ENCODE data around the gene COQ5.
"Not testable (repeated sequence)": the region's sequence is repeated elsewhere in the genome, so short reads cannot be mapped to it uniquely, and the experiment has no call there.

COQ5 gene

DNA sequence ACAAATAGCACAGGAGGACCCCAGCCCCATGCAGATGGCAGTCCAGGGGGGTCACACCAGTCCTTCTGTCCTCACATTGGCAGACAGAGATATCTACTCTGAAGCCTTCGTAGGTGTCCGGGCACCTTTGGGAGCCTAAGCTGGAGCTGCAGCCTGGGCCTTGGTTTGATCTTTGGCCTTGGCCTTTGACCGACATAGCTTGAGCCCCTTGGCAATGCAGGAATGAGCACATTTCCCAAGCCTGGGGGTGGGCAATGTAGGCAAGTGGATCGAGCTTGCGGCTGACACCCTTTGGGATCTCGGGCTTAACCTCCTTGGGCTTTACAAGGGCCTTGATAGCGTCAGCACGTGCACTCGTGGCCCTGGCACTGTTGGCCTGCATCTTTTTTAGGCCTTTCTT lies 6.4 kb downstream of the COQ5 start:
- no peak for DNase-seq

DNA sequence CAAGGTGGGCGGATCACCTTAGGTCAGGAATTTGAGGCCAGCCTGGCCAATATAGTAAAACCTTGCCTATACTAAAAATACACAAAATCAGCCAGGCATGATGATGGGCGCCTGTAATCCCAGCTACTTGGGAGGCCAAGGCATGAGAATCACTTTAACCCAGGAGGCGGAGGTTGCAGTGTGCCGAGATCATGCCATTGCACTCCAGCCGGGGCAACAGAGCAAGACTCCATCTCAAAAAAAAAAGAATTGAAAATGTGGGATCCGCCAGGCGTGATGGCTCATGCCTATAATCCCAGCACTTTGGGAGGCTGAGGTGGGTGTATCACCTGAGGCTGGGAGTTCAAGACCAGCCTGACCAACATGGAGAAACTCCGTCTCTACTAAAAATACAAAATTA lies 9.6 kb downstream of the COQ5 start:
- not testable (repeated sequence) for DNase-seq

DNA sequence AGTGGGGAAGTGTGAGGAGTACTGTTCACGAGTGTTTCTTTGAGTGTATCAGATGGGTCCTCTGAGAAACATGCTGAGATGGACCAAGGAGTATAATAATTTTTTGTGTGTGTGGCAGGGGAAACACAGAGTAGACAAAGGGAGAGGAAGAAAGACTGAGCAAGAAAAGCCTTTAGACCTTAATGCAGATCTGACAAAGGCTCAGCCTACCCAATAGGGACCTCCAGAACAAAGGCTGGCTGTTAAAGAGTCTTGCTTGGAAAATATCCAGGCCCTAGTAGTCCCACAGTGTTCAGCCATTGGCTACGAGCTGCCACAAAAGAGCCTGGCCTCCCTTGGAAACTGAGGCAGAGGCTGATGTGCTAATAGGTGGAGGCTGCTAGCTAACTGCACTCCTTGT lies 13.5 kb downstream of the COQ5 start:
- DNase-seq = no peak

DNA sequence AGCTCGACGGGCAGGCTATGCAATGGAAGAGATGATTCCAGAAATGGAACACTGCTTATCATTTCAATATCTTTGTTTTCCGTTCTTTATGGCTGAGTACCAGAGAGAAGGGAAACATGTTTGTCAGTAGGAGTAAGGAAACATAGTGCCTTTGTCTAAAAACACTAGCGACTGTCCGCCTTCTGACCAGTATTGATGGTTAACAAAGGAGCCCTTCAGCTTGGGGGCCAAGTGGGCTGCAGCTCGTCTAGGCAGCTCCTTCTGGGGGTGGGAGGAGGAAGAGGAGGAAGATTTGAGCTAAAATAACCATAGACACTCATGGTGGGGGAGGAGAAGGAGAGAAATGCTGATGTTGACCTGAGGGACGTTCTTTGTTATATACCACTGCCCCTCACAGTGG lies 15.0 kb downstream of the COQ5 start:
- DNase-seq = no peak

DNA sequence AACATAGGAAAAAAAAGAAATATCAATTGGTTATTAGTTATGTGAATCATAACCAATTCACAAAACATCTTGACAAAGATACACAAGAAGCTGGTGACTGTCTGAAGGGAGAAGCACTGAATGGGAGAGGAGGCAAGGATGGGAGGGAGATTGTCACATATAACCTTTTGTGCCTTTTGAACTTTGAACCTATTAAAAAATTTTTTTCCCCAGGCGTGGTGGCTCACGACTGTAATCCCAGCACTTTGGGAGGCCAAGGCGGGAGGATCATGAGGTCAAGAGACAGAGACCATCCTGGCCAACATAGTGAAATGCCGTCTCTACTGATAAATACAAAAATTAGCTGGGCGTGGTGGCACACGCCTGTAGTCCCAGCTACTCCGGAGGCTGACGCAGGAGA lies 20.4 kb downstream of the COQ5 start:
- no peak for DNase-seq

DNA sequence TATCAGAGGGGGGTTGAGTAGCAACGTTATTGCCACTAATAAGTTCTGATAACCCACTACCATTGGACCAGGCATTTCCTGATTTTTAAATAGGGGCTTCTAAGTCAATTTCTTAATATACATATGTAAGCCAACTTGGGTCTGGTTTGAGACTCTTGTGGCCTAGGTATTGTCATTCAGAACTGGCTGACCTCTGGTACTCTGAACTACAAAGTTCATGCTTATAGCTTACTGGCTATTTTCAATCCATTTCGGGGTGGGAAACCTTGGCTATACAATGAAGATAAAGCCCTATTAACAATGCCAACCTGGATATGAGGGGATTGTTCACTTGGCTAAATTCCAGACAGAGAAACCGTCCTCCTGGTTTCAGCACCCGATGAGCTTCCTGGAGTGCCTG lies 24.4 kb downstream of the COQ5 start:
- no peak for DNase-seq

DNA sequence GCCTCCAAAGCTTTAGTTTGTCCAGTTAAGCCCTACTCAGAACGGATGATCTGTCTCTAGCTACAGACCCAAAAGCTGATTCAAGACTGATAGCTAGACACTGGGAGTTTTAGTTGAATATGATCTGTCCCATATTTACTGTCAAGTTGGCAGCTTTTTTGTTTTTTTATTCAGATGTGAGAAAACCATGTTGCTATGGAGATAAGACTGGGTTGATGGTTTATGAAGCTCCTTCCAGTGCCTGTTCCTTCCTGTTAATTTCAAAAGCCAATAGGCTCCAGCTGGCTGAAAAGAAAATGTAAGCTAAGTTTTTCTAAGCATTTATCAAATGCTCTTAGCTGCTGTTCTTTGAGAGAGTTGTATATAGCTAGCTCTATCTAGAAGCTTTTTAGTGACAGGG lies 28.4 kb downstream of the COQ5 start:
- no peak for DNase-seq

DNA sequence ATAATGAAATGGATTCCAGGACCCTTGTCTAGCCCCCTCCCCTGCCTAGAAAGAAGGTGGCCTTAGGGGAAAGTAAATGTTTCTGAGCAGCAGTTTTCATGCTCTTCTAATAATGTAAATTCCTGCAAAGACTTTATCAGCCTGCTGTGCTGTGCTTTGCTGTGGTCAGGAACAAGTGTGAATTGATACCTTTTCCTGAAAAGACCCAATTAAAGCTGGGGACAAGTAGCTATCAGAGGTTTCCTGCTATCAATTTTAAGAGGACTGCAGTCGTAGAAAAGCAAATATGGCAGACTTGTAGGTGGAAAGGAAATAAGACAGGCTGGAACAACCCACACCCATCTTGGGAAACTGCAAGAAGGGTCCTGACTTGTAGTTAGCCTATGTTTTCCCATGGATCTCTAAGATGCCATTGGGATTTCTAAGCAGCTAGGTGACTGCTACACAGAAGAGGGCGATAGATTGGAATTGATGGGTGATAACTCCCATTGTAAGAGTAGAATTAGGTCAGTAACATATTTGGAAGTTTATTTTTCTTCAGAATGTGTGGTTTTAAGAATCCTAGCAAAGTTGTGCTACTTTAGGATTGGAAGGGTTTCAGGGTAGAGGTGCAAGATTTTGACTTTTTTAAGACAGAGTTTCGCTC lies 30.0 kb downstream of the COQ5 start:
- DNase-seq = no peak

DNA sequence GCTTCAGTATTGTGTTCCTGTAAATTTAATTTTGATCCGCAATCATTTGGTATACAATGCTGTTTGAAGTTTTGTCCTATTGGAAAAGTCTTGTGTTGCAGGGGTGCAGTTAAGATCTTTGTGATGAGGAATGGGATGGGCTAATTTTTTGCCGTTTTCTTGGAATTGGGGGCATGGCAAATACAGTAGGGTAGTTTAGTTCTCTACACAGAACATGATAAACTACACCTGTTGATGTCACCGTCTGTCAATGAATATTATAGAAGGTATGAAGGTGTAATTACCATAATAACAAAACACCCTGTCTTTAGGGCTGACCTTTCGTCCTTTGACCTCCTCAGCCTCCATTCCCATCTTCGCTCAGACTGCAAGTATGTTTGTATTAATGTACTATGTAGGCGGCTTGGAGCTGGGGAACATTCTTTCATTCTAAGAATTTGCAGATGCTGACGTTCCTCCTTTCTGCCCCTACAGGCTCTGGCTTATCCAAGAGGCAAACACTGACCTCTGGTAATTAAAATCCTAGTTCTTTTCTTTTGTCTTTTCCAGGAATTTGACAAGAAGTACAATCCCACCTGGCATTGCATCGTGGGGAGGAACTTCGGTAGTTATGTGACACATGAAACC lies 31.3 kb downstream of the COQ5 start:
- DNase-seq = no peak

DNA sequence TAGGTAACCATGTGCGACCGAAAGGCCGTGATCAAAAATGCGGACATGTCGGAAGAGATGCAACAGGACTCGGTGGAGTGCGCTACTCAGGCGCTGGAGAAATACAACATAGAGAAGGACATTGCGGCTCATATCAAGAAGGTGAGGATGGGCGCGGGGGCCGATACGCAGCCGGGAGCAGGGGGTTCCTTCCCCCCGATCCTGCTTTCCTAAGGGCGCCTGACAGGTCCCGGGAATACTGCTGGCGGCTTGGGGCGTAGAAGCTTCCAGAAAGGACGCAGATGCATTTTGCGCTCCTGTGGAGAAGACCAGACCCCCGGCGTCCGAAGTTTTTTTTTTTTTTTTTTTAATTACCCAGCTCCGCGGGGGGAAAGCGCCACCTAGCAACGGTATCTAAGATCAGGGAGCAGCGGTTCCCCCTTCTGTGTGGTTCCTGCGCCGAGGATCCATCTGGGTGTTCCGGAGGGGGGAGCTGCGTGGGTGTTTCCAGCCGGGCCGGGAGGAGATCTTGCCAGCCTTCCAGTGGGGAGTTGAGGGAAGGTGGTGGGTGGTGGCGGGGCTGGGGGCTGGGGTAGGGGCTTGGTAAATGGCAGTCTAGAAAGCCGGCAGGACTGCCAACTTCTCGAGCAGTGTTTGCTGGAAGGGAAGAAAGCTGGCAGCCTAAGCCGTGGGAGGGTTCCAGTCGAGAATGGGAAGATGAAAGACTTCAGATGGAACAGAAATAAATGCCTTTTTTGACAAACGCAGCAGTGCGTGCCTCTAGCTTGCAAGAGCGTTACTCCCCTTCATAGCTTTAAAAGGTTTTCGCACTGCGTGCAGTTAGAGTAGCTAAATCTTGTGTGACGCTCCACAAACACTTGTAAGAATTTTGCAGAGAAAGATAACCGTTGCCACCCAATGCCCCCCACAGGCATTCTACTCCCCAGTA lies 32.3 kb downstream of the COQ5 start:
- peak; percentile 25 for DNase-seq

DNA sequence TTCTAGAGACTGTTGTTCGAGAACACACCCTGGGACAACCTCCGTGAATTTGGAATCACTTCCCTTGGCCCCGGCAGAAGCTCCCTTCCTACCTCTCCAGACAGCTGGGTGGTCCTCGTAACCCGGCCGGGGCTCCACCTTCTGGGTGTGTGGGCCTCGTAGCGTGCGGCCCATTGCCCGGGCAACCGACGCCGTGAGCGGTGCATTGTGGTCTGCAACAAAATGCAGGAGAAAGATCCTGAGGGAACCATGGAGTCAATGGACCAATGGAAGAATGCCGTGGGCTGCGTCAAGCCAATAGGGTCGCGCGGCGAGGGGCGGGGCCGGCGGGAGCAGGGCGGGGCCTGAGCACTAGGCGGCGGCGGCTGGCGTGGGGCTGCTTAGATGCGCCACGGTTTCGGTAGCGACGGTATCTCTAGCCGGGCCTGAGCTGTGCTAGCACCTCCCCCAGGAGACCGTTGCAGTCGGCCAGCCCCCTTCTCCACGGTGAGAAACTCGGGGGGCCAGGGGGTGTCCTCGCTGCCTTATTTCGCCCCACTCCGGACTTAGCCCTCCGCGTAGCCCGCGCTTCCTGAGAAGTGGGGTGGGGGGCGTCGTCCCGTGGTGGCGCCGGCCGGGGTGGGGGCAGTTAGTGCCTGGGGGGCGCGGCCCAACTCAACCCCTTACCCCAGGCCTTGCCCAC lies 33.1 kb downstream of the COQ5 start, which contains the start of gene DYNLL1:
DYNLL1 (plus strand) TSS at position 383 of the 682 bp plus-strand sequence. CDS start 309 bp downstream, outside the sequence.
- DNase-seq = peak; percentile 91

DNA sequence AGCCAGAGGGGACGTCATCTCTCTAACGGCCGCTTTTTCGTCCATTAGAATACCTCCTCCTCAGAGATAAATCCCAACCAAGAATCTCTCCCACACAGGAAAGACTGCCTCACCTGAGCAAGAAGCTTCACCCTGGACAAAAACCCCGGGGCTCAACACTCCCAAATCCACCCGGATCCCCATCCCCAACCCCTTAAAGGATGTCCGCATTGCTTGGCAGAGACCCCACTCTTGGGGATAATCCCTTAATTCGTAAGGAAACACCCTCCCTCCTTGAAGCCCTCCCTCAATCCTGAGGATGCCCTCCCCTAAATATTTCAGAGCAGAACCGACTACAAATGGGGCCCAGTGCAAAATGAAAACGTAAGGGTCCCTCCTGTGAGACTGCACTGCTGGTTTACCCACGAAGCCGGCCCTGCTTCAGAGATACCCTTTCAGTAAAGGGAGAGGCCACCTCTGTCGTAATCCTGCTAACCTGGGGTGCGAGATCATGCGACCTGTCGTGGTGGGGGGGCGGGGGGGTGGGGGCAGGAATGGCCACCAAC lies 33.7 kb downstream of the COQ5 start:
- DNase-seq = no peak

DNA sequence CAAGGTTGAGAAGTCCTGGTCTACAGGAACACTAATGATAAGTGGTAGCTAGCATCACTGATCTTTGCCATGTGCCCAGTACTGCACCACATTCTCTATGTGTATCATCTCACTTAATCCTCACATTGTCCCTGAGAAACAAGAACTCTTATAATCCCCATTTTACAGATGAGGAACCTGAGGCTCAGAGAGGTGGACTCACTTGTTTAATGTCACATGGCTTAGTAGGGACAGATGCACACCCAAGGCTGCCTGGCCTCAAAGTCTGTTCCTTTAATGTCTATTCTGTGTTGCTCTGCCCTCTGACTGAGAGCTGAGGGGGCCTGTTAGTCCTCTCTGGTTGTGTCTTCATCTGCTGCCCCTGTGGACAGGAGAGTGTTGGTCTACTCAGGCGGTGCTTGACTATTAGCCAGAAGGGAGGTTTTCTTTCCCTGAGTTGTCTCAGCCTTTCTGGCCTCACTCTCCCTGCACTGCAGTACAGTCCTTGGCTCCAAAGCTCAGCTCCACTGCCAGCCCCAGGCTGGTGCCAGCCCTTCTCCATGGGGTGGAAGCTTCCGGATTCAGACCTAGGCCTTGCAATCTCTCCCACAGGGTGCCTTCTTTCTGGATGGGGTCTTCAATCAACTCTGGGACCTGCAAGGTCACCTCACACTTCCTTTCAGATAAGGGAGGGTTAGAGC lies 38.0 kb downstream of the COQ5 start:
- no peak for DNase-seq

DNA sequence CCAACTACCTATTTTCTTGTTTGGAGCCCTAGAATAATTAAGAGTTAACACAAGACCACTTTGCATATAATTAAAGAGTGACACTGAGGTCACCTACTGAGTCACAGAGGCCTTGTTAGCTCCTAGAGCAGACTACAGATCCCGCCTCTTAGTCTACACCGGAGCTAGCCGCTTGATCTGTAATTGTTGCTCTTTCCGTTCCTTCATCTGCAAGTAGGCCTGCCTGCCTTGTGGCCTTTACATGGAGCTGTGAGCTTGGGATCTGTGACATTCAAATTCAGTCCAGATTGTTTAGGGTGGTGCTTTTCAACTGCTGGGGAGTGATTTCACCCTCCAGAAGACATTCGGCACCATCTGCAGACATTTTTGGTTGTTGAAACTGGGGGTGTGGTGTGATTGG lies 38.6 kb downstream of the COQ5 start:
- DNase-seq = no peak

DNA sequence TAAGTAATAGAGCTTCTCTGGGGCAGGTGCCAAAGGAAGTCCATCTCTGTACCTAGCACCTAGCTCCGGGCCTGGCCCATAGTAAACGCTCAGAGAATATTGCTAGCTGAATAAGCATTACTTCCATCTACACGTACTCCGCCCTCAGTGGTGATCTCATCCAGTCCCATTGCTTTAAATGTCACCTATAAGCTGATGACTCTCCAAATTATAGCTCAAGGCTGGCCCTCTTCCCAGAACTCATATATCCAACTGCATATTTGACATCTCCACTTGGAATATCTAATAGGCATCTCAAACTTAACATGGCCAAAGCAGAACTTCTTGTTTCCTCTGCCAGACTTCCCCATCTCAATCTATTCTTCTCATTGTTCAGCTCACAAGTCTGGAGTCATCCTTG lies 39.9 kb downstream of the COQ5 start:
- no peak for DNase-seq

DNA sequence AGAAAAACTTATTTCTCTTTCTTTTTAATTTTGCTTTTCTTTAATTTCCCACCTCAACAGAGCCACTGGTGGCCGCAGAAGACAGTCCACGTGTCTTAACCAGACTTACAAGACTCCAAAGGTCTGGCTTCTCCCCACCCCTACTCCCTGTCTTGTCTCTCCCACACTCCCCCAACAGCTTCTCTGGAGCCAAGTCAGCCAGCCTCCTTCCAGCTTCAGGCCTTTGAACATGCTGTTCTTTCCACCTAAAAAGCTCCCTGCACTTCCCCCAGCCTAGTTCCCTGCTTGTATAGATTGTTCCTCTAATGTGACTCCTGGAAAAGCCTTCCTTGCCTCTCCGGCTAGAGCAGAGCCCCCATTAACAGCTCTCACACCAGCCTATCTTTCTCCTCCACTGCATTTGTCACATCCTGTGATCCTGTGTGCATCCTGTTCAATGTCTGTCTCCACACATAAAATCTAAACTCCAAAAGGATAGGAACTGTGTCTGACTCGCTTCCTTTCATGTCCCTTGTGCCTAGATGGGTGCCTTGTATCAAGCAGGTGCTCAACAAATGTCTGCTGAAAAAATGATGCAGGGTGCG lies 40.8 kb downstream of the COQ5 start:
- no peak for DNase-seq

DNA sequence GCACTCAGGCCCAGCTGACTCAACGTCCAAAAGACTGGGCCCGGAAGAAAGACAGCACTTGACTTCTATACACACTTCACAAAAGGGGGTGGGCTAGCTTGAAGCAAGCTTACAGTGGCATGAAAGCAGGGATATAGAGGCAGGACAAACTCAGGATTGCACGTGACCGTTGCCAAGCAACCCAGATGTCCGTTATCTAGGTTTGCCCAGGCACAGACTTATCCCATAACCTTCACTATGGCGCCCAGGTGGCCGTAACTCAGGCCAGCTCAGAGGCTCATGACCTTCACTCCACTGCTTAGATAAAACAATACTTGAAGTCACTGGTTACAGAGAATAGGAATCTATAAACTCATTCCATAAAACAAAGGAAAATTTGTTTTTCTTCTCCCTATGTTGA lies 41.4 kb downstream of the COQ5 start:
- not testable (repeated sequence) for DNase-seq

DNA sequence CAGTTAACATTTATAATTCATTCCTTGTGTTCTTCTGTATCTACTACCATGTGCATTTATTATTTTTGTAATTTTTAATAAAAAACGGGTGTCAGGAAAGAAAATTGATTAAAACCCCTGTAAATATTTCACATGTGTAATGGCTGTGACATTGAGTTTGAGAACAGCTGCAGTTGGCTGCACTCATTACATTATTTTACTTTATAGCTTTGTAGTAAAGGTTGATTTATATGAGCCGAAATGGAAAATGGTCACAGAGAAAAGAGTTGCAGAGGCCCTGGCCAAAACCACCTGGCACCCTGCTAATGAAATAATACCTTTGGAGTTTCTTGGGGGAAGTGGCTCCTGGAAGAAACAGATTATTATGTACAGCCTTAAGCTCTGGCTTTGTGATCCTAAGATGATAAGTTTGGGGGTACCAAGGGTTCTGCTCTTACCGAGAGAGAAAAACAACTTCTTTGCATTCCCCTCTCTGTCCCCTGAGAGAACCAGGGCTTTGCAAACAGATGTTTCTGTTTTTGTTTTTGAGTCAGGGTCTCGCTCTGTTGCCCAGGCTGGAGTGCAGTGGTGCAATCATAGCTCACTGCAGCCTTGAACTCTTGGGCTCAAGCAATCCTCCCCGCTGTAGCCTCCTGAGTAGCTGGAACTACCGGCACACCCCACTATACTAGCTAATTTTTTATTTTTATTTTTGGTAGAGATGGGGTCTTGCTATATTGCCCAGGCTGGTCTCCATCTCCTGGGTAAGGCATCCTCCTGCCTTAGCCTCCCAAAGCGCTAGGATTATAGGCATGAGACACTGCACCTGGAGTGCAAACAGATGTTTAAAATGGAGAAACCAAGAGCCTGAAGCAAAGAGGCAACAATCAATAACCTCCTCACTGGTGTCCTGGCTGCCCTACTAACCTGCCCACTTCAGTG lies 42.7 kb downstream of the COQ5 start:
- DNase-seq = no peak

DNA sequence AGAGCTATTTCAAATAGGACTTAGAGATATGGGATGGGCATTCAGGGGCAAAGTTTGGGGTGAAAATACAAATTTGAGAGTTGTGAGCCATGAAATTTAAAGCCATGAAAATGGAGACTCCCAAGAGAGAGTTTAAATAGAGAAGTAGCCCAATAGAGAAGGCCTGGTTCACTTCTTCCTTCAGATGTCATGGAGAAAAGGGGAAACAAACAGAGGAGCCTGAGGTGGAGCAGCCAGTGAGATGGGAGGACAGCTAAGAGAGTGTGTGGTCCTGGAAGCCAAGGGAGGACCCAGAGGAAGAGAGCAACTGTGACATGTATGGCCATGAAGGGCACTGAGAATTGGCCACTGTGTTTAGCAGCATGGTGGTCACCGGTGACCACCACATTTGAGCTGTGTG lies 45.3 kb downstream of the COQ5 start:
- DNase-seq = no peak

DNA sequence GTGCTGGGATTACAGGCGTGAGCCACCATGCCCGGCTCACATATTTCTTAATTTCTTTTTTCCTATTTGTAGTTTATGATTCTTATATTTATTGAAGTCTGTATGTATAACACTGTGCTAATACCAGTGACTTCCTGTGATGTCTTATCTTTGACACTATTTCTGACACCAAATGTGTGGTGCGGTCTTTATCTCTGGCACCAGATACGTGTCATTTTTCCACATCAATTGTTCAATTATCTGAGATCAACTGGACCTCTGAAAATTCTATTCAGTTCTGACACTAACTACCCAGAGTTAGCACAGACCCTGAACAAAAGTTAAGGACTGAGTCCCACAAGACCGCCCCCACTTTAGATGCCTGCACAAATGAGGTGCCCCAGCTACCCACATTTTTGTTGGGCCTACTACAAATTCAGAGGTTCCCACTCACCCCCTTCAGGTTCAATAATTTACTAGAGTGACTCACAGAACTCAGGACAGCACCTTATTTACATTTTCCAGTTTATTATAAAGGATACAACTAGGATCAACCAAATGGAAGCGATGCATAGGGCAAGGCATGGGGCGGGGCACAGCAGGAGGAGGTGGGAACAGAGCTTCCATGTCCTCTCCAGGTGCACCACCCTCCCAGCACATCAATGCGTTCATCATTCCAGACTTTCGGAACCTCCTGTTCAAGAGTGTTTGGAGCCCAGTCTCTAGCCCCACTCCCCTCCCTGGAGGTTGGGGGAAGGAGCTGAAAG lies 47.8 kb downstream of the COQ5 start:
- DNase-seq = no peak
